ENCODE results near the gene ENAH.

- TF ChIP-seq CTCF (IDR thresholded peaks at IDR 0.05; ENCODE audit: insufficient read depth, low read depth, low read length) (no peak), EZH2 (IDR thresholded peaks at IDR 0.05; ENCODE audit: insufficient read depth, low read length) (no peak)
Measured at GRCh38 chr1:225691377-225691776, 38.5 kb upstream of the ENAH start.
